GM19193 (cell line): ENCODE data around the gene RCBTB2.

Experiments used
- POLR2A ChIP-seq: IDR thresholded peaks from 4 replicates; pipeline ENCODE4 v1.6.1; 2011; ENCODE audit not compliant: insufficient read depth, insufficient read length; ENCODE audit errors: extremely low read depth

RCBTB2 gene

GRCh38 chr13:48547663-48548092, 14.8 kb upstream of the RCBTB2 start:
- TF ChIP-seq POLR2A = no peak

GRCh38 chr13:48545608-48546007, 12.7 kb upstream of the RCBTB2 start:
- no peak for TF ChIP-seq POLR2A

- no peak for TF ChIP-seq POLR2A
Measured at GRCh38 chr13:48542581-48543341, 9.9 kb upstream of the RCBTB2 start.

GRCh38 chr13:48542138-48542537, 9.3 kb upstream of the RCBTB2 start:
- no peak for TF ChIP-seq POLR2A

- no peak for TF ChIP-seq POLR2A
Measured at GRCh38 chr13:48539550-48539949, 6.7 kb upstream of the RCBTB2 start.

GRCh38 chr13:48536621-48537250, 3.9 kb upstream of the RCBTB2 start:
- TF ChIP-seq POLR2A = no peak

- TF ChIP-seq POLR2A = no peak
Measured at GRCh38 chr13:48535766-48536165, 2.9 kb upstream of the RCBTB2 start.

- TF ChIP-seq POLR2A = no peak
Measured at GRCh38 chr13:48534911-48535501, 2.1 kb upstream of the RCBTB2 start.

- no peak for TF ChIP-seq POLR2A
Measured at GRCh38 chr13:48533961-48534600, 1.2 kb upstream of the RCBTB2 start.

GRCh38 chr13:48532256-48532505, 699 bp downstream of the RCBTB2 start:
- TF ChIP-seq POLR2A = no peak

- peak; percentile 68 for TF ChIP-seq POLR2A
Measured at GRCh38 chr13:48531416-48532255, 1.2 kb downstream of the RCBTB2 start.

GRCh38 chr13:48530833-48531232, 2.0 kb downstream of the RCBTB2 start:
- no peak for TF ChIP-seq POLR2A

GRCh38 chr13:48528720-48529119, 4.2 kb downstream of the RCBTB2 start:
- peak; percentile 29 for TF ChIP-seq POLR2A

GRCh38 chr13:48527955-48528354, 4.9 kb downstream of the RCBTB2 start:
- TF ChIP-seq POLR2A = no peak

- TF ChIP-seq POLR2A = no peak
Measured at GRCh38 chr13:48526286-48526685, 6.6 kb downstream of the RCBTB2 start.
